Ishikawa (cell line): ENCODE results near the gene SEMA3D.

Experiments used
- CEBPB ChIP-seq: IDR thresholded peaks from 2 replicates; pipeline ENCODE4 v1.6.1; 2012
- CREB1 ChIP-seq: IDR thresholded peaks from 2 replicates; pipeline ENCODE4 v1.6.1; 2012; ENCODE audit warnings: low read depth
- EGR1 ChIP-seq: IDR thresholded peaks from 2 replicates; pipeline ENCODE4 v1.6.1; 2012
- EP300 ChIP-seq: IDR thresholded peaks from 2 replicates; pipeline ENCODE4 v1.6.1; 2012; ENCODE audit warnings: borderline replicate concordance
- NFIC ChIP-seq: IDR thresholded peaks from 2 replicates; pipeline ENCODE4 v1.6.1; 2012
- RAD21 ChIP-seq: IDR thresholded peaks from 2 replicates; pipeline ENCODE4 v1.6.1; 2012; ENCODE audit warnings: low read depth
- TAF1 ChIP-seq: IDR thresholded peaks from 2 replicates; pipeline ENCODE4 v1.6.1; 2012; ENCODE audit warnings: low read depth, mild to moderate bottlenecking
- TCF12 ChIP-seq: IDR thresholded peaks from 2 replicates; pipeline ENCODE4 v1.6.1; 2012; ENCODE audit warnings: low read depth
- TEAD4 ChIP-seq: IDR thresholded peaks from 2 replicates; pipeline ENCODE4 v1.6.1; 2012
- YY1 ChIP-seq: IDR thresholded peaks from 2 replicates; pipeline ENCODE4 v1.6.1; 2012; ENCODE audit warnings: low read depth
- TF ChIP-seq, protein P1 (sequence below): IDR thresholded peaks from 2 replicates; pipeline ENCODE4 v1.6.1; 2012
- TF ChIP-seq, protein P2 (sequence below): IDR thresholded peaks from 2 replicates; pipeline ENCODE4 v1.6.1; 2012
- TF ChIP-seq, protein P3 (sequence below): IDR thresholded peaks from 2 replicates; pipeline ENCODE4 v1.6.1; 2012; ENCODE audit warnings: low read depth, mild to moderate bottlenecking

DNA sequence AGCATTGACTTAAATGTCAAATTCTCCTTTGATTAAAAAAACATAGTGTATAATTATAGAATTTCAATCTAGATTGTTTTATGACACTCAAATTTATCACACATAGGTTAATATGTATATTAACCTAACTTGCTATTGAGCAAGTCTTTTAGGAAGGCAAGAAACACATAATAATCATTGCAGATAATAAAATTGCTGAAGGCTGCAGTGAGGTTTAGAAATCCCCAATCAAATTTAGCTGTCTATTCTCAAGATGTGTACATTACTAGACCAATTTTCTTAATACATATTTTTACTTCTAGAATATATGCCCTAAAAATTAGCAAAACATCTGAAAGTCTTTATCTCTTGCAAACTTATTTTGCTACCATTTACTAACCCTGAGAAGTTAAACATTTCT, 34.9 kb upstream of the SEMA3D start:
- no peak for TF ChIP-seq TCF12
- no peak for TF ChIP-seq CEBPB
- TF ChIP-seq RAD21: no peak
- TF ChIP-seq, protein P1, sequence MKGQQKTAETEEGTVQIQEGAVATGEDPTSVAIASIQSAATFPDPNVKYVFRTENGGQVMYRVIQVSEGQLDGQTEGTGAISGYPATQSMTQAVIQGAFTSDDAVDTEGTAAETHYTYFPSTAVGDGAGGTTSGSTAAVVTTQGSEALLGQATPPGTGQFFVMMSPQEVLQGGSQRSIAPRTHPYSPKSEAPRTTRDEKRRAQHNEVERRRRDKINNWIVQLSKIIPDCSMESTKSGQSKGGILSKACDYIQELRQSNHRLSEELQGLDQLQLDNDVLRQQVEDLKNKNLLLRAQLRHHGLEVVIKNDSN: no peak
- TF ChIP-seq, protein P2, sequence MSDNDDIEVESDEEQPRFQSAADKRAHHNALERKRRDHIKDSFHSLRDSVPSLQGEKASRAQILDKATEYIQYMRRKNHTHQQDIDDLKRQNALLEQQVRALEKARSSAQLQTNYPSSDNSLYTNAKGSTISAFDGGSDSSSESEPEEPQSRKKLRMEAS: no peak
- no peak for TF ChIP-seq EGR1
- no peak for TF ChIP-seq EP300
- TF ChIP-seq, protein P3, sequence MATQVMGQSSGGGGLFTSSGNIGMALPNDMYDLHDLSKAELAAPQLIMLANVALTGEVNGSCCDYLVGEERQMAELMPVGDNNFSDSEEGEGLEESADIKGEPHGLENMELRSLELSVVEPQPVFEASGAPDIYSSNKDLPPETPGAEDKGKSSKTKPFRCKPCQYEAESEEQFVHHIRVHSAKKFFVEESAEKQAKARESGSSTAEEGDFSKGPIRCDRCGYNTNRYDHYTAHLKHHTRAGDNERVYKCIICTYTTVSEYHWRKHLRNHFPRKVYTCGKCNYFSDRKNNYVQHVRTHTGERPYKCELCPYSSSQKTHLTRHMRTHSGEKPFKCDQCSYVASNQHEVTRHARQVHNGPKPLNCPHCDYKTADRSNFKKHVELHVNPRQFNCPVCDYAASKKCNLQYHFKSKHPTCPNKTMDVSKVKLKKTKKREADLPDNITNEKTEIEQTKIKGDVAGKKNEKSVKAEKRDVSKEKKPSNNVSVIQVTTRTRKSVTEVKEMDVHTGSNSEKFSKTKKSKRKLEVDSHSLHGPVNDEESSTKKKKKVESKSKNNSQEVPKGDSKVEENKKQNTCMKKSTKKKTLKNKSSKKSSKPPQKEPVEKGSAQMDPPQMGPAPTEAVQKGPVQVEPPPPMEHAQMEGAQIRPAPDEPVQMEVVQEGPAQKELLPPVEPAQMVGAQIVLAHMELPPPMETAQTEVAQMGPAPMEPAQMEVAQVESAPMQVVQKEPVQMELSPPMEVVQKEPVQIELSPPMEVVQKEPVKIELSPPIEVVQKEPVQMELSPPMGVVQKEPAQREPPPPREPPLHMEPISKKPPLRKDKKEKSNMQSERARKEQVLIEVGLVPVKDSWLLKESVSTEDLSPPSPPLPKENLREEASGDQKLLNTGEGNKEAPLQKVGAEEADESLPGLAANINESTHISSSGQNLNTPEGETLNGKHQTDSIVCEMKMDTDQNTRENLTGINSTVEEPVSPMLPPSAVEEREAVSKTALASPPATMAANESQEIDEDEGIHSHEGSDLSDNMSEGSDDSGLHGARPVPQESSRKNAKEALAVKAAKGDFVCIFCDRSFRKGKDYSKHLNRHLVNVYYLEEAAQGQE: no peak
- TF ChIP-seq CREB1: no peak
- TF ChIP-seq YY1: no peak
- TF ChIP-seq TAF1: no peak
- no peak for TF ChIP-seq NFIC
- no peak for TF ChIP-seq TEAD4
